HepG2 (cell line): ENCODE data around the gene SLC35F6. TPM values are rescaled to one million over a fixed set of nuclear protein-coding genes. Genes with fewer than 3 reads are reported as not detected.
A peak's percentile ranks its signal among the peaks of the same experiment; 100 is the strongest.

ENCODE experiments used
- ATF6 ChIP-seq: sonication (generic); formaldehyde crosslinking; conservative IDR thresholded peaks from 2 replicates; pipeline ENCODE4 v1.4.0; 2020; ENCODE audit warnings: missing genetic modification reagents
- BRCA1 ChIP-seq: sonication (generic); formaldehyde crosslinking; IDR thresholded peaks from 2 replicates; pipeline ENCODE4 v1.4.0; 2020; ENCODE audit warnings: missing genetic modification reagents
- DRAP1 ChIP-seq: IDR thresholded peaks from 2 replicates; pipeline ENCODE4 v1.6.1; 2016; ENCODE audit warnings: missing genetic modification reagents, missing compliant biosample characterization
- GTF3A ChIP-seq: sonication (generic); formaldehyde crosslinking; conservative IDR thresholded peaks from 2 replicates; pipeline ENCODE4 v1.4.0; 2020; ENCODE audit warnings: mild to moderate bottlenecking, missing genetic modification reagents
- HOXD1 ChIP-seq: sonication (generic); formaldehyde crosslinking; IDR thresholded peaks from 2 replicates; pipeline ENCODE4 v1.5.0; 2020; ENCODE audit warnings: missing genetic modification reagents
- KMT2A ChIP-seq: sonication (generic); formaldehyde crosslinking; IDR thresholded peaks from 2 replicates; pipeline ENCODE4 v1.4.0; 2020; ENCODE audit warnings: missing genetic modification reagents
- MZF1 ChIP-seq: sonication (generic); formaldehyde crosslinking; IDR thresholded peaks from 2 replicates; pipeline ENCODE4 v1.8.1; 2023; ENCODE audit warnings: mild to moderate bottlenecking, missing genetic modification reagents, borderline replicate concordance
- PREB ChIP-seq: sonication (generic); formaldehyde crosslinking; IDR thresholded peaks from 2 replicates; pipeline ENCODE4 v1.4.0; 2020; ENCODE audit warnings: missing genetic modification reagents
- RAD51 ChIP-seq: fragments of 450-650 bp; IDR thresholded peaks from 2 replicates; pipeline ENCODE4 v1.6.1; 2016; ENCODE audit warnings: borderline replicate concordance
- SALL1 ChIP-seq: sonication (generic); formaldehyde crosslinking; IDR thresholded peaks from 2 replicates; pipeline ENCODE4 v1.8.0; 2022; ENCODE audit warnings: mild to moderate bottlenecking, missing genetic modification reagents
- TAF15 ChIP-seq: fragments of 200-400 bp; formaldehyde crosslinking; IDR thresholded peaks from one replicate; pipeline ENCODE4 v1.6.1; 2018; ENCODE audit warnings: mild to moderate bottlenecking, low read depth, low read length; ENCODE audit not compliant: poor library complexity, severe bottlenecking
- THAP9 ChIP-seq: sonication (generic); formaldehyde crosslinking; IDR thresholded peaks from 2 replicates; pipeline ENCODE4; 2020; ENCODE audit warnings: missing genetic modification reagents, mild to moderate bottlenecking, borderline replicate concordance
- YY1 ChIP-seq: IDR thresholded peaks from 2 replicates; pipeline ENCODE4 v1.6.1; 2011; ENCODE audit warnings: low read length, low read depth, moderate library complexity, mild to moderate bottlenecking; ENCODE audit not compliant: insufficient read depth, insufficient replicate concordance
- ZFP36L1 ChIP-seq: sonication (generic); formaldehyde crosslinking; IDR thresholded peaks from 2 replicates; pipeline ENCODE4 v1.8.0; 2022; ENCODE audit warnings: mild to moderate bottlenecking, missing genetic modification reagents, moderate library complexity
- ZKSCAN8 ChIP-seq: IDR thresholded peaks from 2 replicates; pipeline ENCODE4 v1.6.1; 2016; ENCODE audit warnings: borderline replicate concordance, missing genetic modification reagents, missing compliant biosample characterization
- ZNF280B ChIP-seq: sonication (generic); formaldehyde crosslinking; IDR thresholded peaks from 2 replicates; pipeline ENCODE4 v1.5.0; 2020; ENCODE audit warnings: missing genetic modification reagents, mild to moderate bottlenecking, borderline replicate concordance
- ZNF570 ChIP-seq: sonication (generic); formaldehyde crosslinking; IDR thresholded peaks from 2 replicates; pipeline ENCODE4 v1.4.0; 2020; ENCODE audit warnings: mild to moderate bottlenecking, missing genetic modification reagents, borderline replicate concordance
- ZNF749 ChIP-seq: sonication (generic); formaldehyde crosslinking; IDR thresholded peaks from 2 replicates; pipeline ENCODE4 v1.8.0; 2022; ENCODE audit warnings: mild to moderate bottlenecking, missing genetic modification reagents, moderate library complexity, borderline replicate concordance
- ZSCAN20 ChIP-seq: sonication (generic); formaldehyde crosslinking; IDR thresholded peaks from 2 replicates; pipeline ENCODE4 v1.4.0; 2020; ENCODE audit warnings: missing genetic modification reagents, mild to moderate bottlenecking, borderline replicate concordance
- polyA plus RNA-seq, 8 experiments: library from polyadenylated mRNA; depleted of rRNA in 3 of 8; stranded (reverse) in 7 of 8; unstranded in 1 of 8; fragments of >200 nt; fragmentation: Illumina TruSeq in 4 of 8; extraction: Trizol in 4 of 8; gene quantifications; 2 replicates each; pipeline versions ENCODE4 v1.2.1 to v1.2.3, GENCODE V29; 2011 to 2016; ENCODE audit warnings: low read depth in 4 of 8, missing spikeins in 1 of 8, mixed read lengths in 1 of 8; ENCODE audit not compliant: insufficient read depth in 1 of 8
- total RNA-seq, 5 experiments: library from RNA; depleted of rRNA; stranded (reverse); fragments of >200 nt; fragmentation: Illumina TruSeq; extraction: Trizol; gene quantifications; 2 replicates each; pipeline ENCODE4 v1.2.3, GENCODE V29; 2016; ENCODE audit warnings: low read depth in 1 of 5

The SLC35F6 gene
- total and polyA plus RNA-seq, 2 of the 13 experiments (the other 11 are each of a cell fraction or from before 2014, with no cell fraction given): 15.2 to 21.2 TPM

- TF ChIP-seq ZKSCAN8 (CRISPR knock-in tag): no peak
- no peak for TF ChIP-seq ZNF749 (CRISPR knock-in tag)
- no peak for TF ChIP-seq RAD51
- no peak for TF ChIP-seq ZNF570 (CRISPR knock-in tag)
- peak; percentile 90 for TF ChIP-seq SALL1 (CRISPR knock-in tag)
- no peak; the same call in 1 of the 2 replicates for TF ChIP-seq ZNF280B (CRISPR knock-in tag)
- no peak for TF ChIP-seq KMT2A (CRISPR knock-in tag)
- no peak for TF ChIP-seq MZF1 (CRISPR knock-in tag)
- no peak for TF ChIP-seq BRCA1 (CRISPR knock-in tag)
- no peak for TF ChIP-seq YY1
- TF ChIP-seq TAF15: no peak
- 0 out of 2 replicates have a peak, but pooled peaks have one; percentile 33 for TF ChIP-seq HOXD1
- no peak for TF ChIP-seq THAP9 (CRISPR knock-in tag)
- TF ChIP-seq ZFP36L1: peak; percentile 62; the same call in 1 of the 2 replicates
- no peak for TF ChIP-seq ZSCAN20
- no peak for TF ChIP-seq PREB (CRISPR knock-in tag)
- TF ChIP-seq GTF3A (CRISPR knock-in tag): no peak
- TF ChIP-seq ATF6 (CRISPR knock-in tag): no peak
- TF ChIP-seq DRAP1 (CRISPR knock-in tag): peak; percentile 40; the same call in 1 of the 2 replicates
Measured at GRCh38 chr2:26772064-26773001, 8.2 kb downstream of the SLC35F6 start (continued).
